ENCODE measurements around the gene TBC1D20. TPM values are rescaled to one million over a fixed set of nuclear protein-coding genes. Genes with fewer than 3 reads are reported as not detected.
"Not testable (repeated sequence)": the region's sequence is repeated elsewhere in the genome, so short reads cannot be mapped to it uniquely, and the experiment has no call there.

TBC1D20 gene
- total RNA-seq, 2 donors from 2014 or later = 46.4 to 56.8 TPM

GRCh38 chr20:401682-402495, 60.4 kb downstream of the TBC1D20 start:
- H3K4me3 Mint-ChIP-seq = no peak overlapping the region
- H3K36me3 Mint-ChIP-seq = no peaks in the 10 kb centered on the region
- no peak overlapping the region for H3K27ac Mint-ChIP-seq
- H3K27me3 Mint-ChIP-seq = no peaks in the 10 kb centered on the region
- DNase-seq (ENCODE audit: low spot score) (no peak), ATAC-seq (no peak)
- H3K9me3 Mint-ChIP-seq = no peaks in the 10 kb centered on the region
- H3K4me1 Mint-ChIP-seq (ENCODE audit: low read depth in 2 of 2) = peaks cover 10 to 14% of the 10 kb centered on the region in 2 donors

DNA sequence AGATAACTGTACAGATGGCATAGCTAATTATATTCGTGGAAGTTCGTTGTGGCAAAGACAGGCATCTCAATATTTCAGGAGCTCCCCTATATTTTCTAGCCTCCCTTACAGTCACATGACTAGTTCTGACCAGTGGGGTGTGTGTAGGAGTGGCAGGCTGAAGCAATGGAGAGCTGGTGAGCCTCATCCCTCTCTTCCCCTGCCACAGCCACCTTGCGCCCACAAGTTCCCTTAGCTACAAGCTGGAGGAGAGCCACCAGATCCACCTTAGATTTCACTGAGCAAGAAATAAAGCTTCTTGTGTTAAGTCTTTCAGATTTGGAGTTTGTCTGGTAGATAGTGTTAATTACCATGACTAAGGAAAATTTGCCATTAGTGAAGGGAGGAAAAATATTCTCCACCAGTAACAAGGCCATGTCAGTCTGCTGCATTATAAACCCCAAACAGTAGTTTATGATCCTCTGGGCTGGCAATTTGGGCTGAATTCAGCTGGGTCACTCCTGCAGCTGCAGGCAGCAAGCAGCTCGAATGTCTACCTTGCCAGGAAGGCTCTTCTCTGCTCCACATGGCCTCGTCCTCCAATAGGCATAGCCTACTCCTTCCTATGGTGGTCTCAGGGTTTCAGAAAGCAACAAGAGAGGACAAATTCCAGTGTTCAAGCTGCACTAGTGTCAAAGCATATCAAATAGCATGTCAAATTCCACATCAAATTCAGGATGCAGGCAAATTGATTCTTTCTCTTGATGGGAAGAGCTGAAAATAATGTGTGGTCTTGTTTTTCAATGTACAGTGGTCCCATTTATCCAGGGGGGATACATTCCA, 61.7 kb downstream of the TBC1D20 start:
- Mint-ChIP-seq H3K27me3 (no peaks in the 10 kb centered on the region), H3K4me1 (ENCODE audit: low read depth in 2 of 2) (peaks cover 7 to 11% of the 10 kb centered on the region in 2 donors), H3K9me3 (no peaks in the 10 kb centered on the region), H3K27ac (no peak overlapping the region), H3K4me3 (no peak overlapping the region), H3K36me3 (no peaks in the 10 kb centered on the region)
- no peak for DNase-seq (ENCODE audit: low spot score)
- ATAC-seq = no peak

DNA sequence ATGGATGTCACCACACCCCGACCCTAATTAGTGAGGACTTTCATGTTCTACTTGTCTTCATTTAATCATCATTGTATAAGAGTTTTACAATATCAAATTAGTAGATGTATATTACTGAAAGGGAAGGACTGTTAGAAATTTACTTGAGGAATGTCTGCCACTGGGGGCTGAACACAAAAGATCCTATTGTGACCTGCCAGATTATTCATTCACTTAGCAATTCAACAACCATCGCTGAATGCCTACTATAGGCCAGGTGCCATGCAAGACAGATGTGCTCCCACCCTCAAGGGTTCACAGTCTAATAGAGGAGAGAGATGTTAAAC, 62.2 kb downstream of the TBC1D20 start:
- H3K36me3 Mint-ChIP-seq = no peaks in the 10 kb centered on the region
- DNase-seq (ENCODE audit: low spot score) = no peak
- H3K27ac Mint-ChIP-seq = no peak overlapping the region
- no peaks in the 10 kb centered on the region for H3K9me3 Mint-ChIP-seq
- no peak for ATAC-seq
- H3K4me3 Mint-ChIP-seq = no peak overlapping the region
- peaks cover 7 to 11% of the 10 kb centered on the region in 2 donors for H3K4me1 Mint-ChIP-seq (ENCODE audit: low read depth in 2 of 2)
- H3K27me3 Mint-ChIP-seq = no peaks in the 10 kb centered on the region

DNA sequence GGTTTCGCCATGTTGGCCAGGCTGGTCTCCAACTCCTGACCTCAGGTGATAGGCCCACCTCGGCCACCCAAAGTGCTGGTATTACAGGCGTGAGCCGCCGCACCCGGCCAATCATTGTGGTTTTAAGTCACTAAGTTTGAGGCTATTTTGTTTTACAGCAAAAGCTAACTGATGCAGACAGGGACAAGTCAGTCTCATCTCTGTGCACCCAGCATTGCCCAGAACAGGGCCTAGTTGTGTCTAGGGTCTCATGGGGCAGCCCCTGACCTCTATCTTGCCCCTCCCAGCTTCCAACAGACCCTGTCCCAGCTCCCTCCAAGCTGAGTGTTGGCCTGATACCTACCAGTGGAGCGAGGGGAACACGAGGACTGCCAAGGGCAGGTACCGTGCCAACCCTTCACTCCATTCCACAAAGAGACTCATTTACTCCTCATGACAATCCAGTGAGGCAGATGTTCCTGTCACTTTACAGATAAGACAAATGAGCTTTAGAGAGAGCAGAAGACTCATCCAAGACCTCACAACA, 63.1 kb downstream of the TBC1D20 start:
- Mint-ChIP-seq H3K4me1 (ENCODE audit: low read depth in 2 of 2) (peaks cover 7 to 11% of the 10 kb centered on the region in 2 donors), H3K27ac (no peak overlapping the region), H3K9me3 (no peaks in the 10 kb centered on the region), H3K4me3 (no peak overlapping the region), H3K36me3 (no peaks in the 10 kb centered on the region), H3K27me3 (no peaks in the 10 kb centered on the region)
- ATAC-seq = no peak
- no peak for DNase-seq (ENCODE audit: low spot score)

DNA sequence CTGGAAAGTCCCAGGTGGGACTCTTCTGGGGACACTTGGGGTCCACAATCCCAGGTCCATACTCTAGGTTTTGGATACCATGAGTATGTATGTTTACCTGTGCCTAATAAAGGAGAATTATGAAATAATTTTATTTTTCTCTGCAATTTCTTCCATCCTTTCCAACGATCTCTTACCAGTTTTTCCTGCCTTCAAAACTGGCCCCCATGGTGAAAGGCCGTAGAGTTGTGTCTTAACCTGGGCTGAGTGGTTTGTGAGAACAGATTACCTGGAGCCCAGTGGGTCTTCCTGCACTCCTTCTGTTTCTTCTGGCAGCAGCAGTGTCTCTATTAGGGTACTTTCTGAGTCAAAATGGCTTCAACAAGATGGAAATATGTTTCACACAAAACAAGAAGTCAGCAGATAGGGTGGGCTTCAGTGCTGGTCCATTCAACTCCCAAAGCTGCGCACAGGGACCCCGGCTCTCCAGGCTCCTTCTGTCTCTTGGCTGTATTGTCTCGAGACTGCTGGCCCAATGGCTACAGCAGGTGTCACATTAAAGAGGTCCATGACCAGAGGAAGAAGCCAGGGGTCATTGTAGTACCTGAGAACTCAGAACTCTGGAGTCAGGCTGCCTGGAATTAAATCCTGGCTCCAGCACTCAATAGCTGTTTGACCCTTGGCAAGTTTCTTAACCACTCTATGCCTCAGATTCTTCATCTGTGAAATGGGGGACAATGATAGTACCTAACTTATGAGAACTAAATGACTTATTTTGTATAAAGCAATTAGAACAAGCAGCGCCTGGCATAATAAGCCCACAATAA, 64.7 kb downstream of the TBC1D20 start:
- Mint-ChIP-seq H3K27ac (no peak overlapping the region), H3K4me3 (no peak overlapping the region), H3K4me1 (ENCODE audit: low read depth in 2 of 2) (peaks cover 0 to 3% of the 10 kb centered on the region in 2 donors), H3K27me3 (no peaks in the 10 kb centered on the region), H3K9me3 (no peaks in the 10 kb centered on the region), H3K36me3 (peaks cover 5% of the 10 kb centered on the region)
- ATAC-seq = no peak
- no peak for DNase-seq (ENCODE audit: low spot score)

GRCh38 chr20:396619-397431, 65.5 kb downstream of the TBC1D20 start:
- Mint-ChIP-seq H3K4me3 (no peak overlapping the region), H3K36me3 (peaks cover 5% of the 10 kb centered on the region), H3K4me1 (ENCODE audit: low read depth in 2 of 2) (peaks cover 0 to 2% of the 10 kb centered on the region in 2 donors), H3K27ac (no peak overlapping the region), H3K27me3 (no peaks in the 10 kb centered on the region), H3K9me3 (no peaks in the 10 kb centered on the region)
- DNase-seq (ENCODE audit: low spot score) (no peak), ATAC-seq (no peak)

DNA sequence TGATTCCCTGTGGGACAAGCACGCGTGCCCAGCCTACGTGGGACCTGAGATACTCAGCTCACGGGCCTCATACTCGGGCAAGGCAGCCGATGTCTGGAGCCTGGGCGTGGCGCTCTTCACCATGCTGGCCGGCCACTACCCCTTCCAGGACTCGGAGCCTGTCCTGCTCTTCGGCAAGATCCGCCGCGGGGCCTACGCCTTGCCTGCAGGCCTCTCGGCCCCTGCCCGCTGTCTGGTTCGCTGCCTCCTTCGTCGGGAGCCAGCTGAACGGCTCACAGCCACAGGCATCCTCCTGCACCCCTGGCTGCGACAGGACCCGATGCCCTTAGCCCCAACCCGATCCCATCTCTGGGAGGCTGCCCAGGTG, 66.1 kb downstream of the TBC1D20 start:
- ATAC-seq = no peak
- Mint-ChIP-seq H3K36me3 (peaks cover 5% of the 10 kb centered on the region), H3K4me1 (ENCODE audit: low read depth in 2 of 2) (peaks cover 0 to 2% of the 10 kb centered on the region in 2 donors), H3K27ac (no peak overlapping the region), H3K27me3 (no peaks in the 10 kb centered on the region), H3K4me3 (no peak overlapping the region), H3K9me3 (no peaks in the 10 kb centered on the region)
- no peak for DNase-seq (ENCODE audit: low spot score)

GRCh38 chr20:393296-393695, 69.0 kb downstream of the TBC1D20 start:
- H3K4me3 Mint-ChIP-seq; DNase-seq (ENCODE audit: low spot score); H3K36me3 Mint-ChIP-seq; H3K4me1 Mint-ChIP-seq (ENCODE audit: low read depth in 2 of 2); H3K9me3 Mint-ChIP-seq; ATAC-seq; H3K27me3 Mint-ChIP-seq: not testable (repeated sequence)
- peak overlapping the region in 1 of 2 donors; percentile 51 for H3K27ac Mint-ChIP-seq

DNA sequence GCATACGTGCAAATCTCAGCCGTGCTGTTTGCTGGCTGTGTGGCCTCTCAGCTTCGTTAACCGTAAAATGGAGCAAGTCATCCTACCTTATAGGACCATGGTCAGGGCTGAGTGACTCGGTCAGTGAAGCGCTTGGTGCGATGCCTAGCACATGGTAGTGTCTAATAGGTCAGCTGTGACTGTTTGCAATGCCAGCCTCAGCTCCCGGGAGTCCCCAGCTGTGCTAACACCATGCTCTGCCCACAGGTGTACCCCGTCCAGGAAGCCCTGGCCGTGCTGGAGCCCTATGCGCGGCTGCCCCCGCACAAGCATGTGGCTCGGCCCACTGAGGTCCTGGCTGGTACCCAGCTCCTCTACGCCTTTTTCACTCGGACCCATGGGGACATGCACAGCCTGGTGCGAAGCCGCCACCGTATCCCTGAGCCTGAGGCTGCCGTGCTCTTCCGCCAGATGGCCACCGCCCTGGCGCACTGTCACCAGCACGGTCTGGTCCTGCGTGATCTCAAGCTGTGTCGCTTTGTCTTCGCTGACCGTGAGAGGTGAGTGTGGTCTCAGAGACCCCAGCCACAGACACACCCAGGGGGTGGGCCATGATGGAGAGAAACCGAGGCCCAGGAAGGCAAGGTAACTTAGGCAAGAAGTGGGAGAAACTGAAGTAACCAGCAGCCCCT, 71.2 kb downstream of the TBC1D20 start:
- H3K27ac Mint-ChIP-seq = no peak overlapping the region
- H3K4me3 Mint-ChIP-seq = no peak overlapping the region
- H3K9me3 Mint-ChIP-seq = no peaks in the 10 kb centered on the region
- H3K4me1 Mint-ChIP-seq (ENCODE audit: low read depth in 2 of 2) = peaks cover 0 to 7% of the 10 kb centered on the region in 2 donors
- peaks cover 9% of the 10 kb centered on the region for H3K36me3 Mint-ChIP-seq
- DNase-seq (ENCODE audit: low spot score) (no peak), ATAC-seq (no peak)
- no peaks in the 10 kb centered on the region for H3K27me3 Mint-ChIP-seq

DNA sequence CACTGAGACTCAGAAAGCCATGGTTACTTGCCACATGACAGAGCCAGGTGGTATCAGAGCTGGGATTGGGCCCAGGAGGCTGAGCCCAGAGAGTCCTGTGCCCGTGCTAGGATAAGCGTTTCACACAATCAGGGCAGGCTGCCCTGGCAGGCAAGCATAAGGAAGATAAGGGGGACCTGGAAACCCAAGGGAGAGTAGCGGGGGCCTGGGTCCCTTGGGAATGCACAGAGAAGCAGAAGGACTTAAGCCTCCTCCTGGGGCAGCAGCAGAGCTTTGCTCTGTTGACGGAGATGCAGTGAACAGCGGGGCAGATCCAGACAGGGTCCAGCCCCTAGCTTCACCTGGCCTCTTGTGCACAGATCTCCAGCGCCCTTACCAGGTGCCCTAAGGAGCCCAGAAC, 73.1 kb downstream of the TBC1D20 start:
- ATAC-seq (no peak), DNase-seq (ENCODE audit: low spot score) (no peak)
- Mint-ChIP-seq H3K4me1 (ENCODE audit: low read depth in 2 of 2) (peaks cover 0 to 11% of the 10 kb centered on the region in 2 donors), H3K27me3 (no peaks in the 10 kb centered on the region), H3K27ac (no peak overlapping the region), H3K4me3 (no peak overlapping the region), H3K9me3 (no peaks in the 10 kb centered on the region), H3K36me3 (peaks cover 9% of the 10 kb centered on the region)

DNA sequence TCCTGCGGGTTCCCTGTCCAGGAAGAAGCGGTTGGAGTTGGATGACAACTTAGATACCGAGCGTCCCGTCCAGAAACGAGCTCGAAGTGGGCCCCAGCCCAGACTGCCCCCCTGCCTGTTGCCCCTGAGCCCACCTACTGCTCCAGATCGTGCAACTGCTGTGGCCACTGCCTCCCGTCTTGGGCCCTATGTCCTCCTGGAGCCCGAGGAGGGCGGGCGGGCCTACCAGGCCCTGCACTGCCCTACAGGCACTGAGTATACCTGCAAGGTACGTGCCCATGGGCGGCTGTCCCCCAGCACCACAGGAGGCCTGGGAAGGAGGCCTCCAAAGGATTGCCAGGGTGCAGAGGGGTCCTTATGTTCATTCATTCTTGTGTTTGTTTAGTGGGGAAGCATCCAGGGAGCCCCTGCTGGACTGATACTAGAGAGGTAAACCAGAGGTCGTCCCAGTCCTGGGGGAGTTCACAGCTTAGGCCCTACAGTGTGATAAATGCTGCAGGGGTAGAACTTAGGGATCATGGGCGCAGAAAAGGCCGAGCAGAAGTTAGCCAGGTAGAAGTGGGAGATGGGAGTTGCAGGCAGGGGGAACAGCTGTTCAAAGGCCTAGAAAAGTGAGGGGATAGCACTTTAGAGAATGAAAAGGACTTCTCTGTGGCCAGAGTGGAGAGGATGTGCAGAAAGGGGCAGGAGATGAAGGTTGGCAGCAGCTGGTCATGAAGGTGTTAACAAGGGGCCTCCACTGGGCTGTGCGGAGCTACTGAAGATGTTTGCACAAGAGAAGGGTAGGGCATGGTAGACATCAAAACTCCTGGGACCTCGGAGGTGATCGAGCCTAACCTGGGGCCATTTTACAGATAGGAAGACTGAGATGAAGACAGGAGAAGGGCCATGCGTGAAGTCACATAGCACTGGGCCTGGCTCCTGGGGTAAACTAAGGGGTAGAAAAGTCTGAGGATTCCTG, 74.0 kb downstream of the TBC1D20 start:
- Mint-ChIP-seq H3K36me3 (peaks cover 7% of the 10 kb centered on the region), H3K27ac (no peak overlapping the region), H3K9me3 (no peaks in the 10 kb centered on the region), H3K27me3 (no peaks in the 10 kb centered on the region), H3K4me3 (no peak overlapping the region), H3K4me1 (ENCODE audit: low read depth in 2 of 2) (peaks cover 4 to 18% of the 10 kb centered on the region in 2 donors)
- ATAC-seq (no peak), DNase-seq (ENCODE audit: low spot score) (no peak)

DNA sequence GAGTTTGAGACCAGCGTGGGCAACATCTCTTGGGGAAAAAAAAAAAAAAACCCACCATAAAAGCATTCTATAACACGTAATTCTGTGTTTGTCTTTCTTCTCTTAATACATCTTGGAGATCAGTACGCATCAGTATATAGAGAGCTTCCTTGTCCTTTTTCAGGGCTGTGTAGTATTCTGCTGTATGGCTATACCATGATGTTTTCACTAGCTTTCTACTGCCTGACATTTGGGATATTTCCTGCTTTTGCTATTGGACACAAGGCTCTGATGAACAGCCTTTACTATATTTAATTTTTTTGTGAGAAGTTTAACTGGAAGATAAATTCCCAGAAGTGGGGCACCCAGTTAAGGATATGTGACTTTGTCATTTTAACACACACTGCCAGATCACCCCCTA, 74.8 kb downstream of the TBC1D20 start:
- Mint-ChIP-seq H3K27ac (no peak overlapping the region), H3K4me3 (no peak overlapping the region), H3K9me3 (no peaks in the 10 kb centered on the region), H3K4me1 (ENCODE audit: low read depth in 2 of 2) (peaks cover 9 to 23% of the 10 kb centered on the region in 2 donors), H3K36me3 (peaks cover 4% of the 10 kb centered on the region), H3K27me3 (no peaks in the 10 kb centered on the region)
- DNase-seq (ENCODE audit: low spot score) = no peak
- ATAC-seq = no peak
